GM23338 (cell line): Measurements from ENCODE around the gene PPBP.

Experiments
- CREB1 ChIP-seq: fragments of 250-450 bp; sonication (Bioruptor Pico); IDR thresholded peaks from 2 replicates; pipeline ENCODE4 v1.5.0; 2020; ENCODE audit warnings: low read depth, mild to moderate bottlenecking, moderate library complexity
- EZH2 ChIP-seq: fragments of 200-600 bp; sonication (generic); IDR thresholded peaks from one replicate; pipeline ENCODE4 v1.8.0; 2017; ENCODE audit warnings: antibody characterized with exemption, mild to moderate bottlenecking, low read depth; ENCODE audit not compliant: unreplicated experiment
- EZH2phosphoT487 ChIP-seq: fragments of 200-600 bp; sonication (generic); IDR thresholded peaks from one replicate; pipeline ENCODE4 v1.8.1; 2018; ENCODE audit warnings: antibody characterized with exemption; ENCODE audit not compliant: unreplicated experiment
- JUNB ChIP-seq: IDR thresholded peaks from one replicate; pipeline ENCODE4 v1.6.1; 2016; ENCODE audit warnings: antibody characterized with exemption; ENCODE audit not compliant: unreplicated experiment
- POLR2AphosphoS5 ChIP-seq: IDR thresholded peaks from 2 replicates; pipeline ENCODE4 v1.6.1; 2016; ENCODE audit warnings: antibody characterized with exemption, low read depth
- TF ChIP-seq, protein P1 (sequence below), 2 experiments: fragments of 200-600 bp in 1 of 2; sonication (generic) in 1 of 2; conservative IDR thresholded peaks; 2 replicates each; pipeline versions ENCODE4 v1.5.1 to v1.6.1; 2016 to 2017; ENCODE audit warnings: antibody characterized with exemption in 2 of 2, low read depth in 2 of 2, mild to moderate bottlenecking in 2 of 2, moderate library complexity in 1 of 2
- TF ChIP-seq, protein P2 (sequence below): IDR thresholded peaks from one replicate; pipeline ENCODE4 v1.6.1; 2018; ENCODE audit warnings: antibody characterized with exemption; ENCODE audit not compliant: unreplicated experiment
- TF ChIP-seq, protein P3 (sequence below): IDR thresholded peaks from 2 replicates; pipeline ENCODE4 v1.6.1; 2016; ENCODE audit warnings: antibody characterized with exemption

DNA sequence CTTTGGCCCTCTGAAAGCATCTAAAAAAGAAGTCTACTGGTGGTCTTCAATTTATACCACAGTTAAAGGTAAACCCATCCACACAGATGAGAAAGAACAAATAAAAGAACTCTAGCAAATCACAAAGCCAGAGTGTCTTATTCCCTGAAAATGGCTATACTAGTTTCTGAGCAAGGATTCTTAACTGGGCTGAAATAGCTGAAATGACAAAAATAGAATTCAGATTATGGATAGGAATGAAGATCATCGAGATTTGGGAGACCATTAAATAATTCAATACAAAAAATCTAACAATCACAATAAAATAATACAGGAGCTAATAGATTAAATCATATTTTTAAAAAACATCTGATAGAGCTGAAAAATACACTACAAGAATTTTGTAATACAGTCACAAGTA, 18.0 kb downstream of the PPBP start:
- TF ChIP-seq, protein P1, sequence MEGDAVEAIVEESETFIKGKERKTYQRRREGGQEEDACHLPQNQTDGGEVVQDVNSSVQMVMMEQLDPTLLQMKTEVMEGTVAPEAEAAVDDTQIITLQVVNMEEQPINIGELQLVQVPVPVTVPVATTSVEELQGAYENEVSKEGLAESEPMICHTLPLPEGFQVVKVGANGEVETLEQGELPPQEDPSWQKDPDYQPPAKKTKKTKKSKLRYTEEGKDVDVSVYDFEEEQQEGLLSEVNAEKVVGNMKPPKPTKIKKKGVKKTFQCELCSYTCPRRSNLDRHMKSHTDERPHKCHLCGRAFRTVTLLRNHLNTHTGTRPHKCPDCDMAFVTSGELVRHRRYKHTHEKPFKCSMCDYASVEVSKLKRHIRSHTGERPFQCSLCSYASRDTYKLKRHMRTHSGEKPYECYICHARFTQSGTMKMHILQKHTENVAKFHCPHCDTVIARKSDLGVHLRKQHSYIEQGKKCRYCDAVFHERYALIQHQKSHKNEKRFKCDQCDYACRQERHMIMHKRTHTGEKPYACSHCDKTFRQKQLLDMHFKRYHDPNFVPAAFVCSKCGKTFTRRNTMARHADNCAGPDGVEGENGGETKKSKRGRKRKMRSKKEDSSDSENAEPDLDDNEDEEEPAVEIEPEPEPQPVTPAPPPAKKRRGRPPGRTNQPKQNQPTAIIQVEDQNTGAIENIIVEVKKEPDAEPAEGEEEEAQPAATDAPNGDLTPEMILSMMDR (conservative IDR thresholded peaks at IDR 0.05; ENCODE audit: low read depth in 2 of 2): no peak
- TF ChIP-seq EZH2 (no peak), EZH2phosphoT487 (no peak), JUNB (no peak), POLR2AphosphoS5 (no peak), CREB1 (CRISPR knock-in tag) (no peak)
- TF ChIP-seq, protein P2, sequence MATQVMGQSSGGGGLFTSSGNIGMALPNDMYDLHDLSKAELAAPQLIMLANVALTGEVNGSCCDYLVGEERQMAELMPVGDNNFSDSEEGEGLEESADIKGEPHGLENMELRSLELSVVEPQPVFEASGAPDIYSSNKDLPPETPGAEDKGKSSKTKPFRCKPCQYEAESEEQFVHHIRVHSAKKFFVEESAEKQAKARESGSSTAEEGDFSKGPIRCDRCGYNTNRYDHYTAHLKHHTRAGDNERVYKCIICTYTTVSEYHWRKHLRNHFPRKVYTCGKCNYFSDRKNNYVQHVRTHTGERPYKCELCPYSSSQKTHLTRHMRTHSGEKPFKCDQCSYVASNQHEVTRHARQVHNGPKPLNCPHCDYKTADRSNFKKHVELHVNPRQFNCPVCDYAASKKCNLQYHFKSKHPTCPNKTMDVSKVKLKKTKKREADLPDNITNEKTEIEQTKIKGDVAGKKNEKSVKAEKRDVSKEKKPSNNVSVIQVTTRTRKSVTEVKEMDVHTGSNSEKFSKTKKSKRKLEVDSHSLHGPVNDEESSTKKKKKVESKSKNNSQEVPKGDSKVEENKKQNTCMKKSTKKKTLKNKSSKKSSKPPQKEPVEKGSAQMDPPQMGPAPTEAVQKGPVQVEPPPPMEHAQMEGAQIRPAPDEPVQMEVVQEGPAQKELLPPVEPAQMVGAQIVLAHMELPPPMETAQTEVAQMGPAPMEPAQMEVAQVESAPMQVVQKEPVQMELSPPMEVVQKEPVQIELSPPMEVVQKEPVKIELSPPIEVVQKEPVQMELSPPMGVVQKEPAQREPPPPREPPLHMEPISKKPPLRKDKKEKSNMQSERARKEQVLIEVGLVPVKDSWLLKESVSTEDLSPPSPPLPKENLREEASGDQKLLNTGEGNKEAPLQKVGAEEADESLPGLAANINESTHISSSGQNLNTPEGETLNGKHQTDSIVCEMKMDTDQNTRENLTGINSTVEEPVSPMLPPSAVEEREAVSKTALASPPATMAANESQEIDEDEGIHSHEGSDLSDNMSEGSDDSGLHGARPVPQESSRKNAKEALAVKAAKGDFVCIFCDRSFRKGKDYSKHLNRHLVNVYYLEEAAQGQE: no peak
- TF ChIP-seq, protein P3, sequence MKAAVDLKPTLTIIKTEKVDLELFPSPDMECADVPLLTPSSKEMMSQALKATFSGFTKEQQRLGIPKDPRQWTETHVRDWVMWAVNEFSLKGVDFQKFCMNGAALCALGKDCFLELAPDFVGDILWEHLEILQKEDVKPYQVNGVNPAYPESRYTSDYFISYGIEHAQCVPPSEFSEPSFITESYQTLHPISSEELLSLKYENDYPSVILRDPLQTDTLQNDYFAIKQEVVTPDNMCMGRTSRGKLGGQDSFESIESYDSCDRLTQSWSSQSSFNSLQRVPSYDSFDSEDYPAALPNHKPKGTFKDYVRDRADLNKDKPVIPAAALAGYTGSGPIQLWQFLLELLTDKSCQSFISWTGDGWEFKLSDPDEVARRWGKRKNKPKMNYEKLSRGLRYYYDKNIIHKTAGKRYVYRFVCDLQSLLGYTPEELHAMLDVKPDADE: no peak
